Raji (cell line): ENCODE results near the gene GARIN1A.

Experiments used
- POLR2A ChIP-seq: IDR thresholded peaks from 2 replicates; pipeline ENCODE4 v1.6.1; 2011; ENCODE audit warnings: low read depth, low read length, control low read depth; ENCODE audit not compliant: insufficient read depth

Gene GARIN1A

DNA sequence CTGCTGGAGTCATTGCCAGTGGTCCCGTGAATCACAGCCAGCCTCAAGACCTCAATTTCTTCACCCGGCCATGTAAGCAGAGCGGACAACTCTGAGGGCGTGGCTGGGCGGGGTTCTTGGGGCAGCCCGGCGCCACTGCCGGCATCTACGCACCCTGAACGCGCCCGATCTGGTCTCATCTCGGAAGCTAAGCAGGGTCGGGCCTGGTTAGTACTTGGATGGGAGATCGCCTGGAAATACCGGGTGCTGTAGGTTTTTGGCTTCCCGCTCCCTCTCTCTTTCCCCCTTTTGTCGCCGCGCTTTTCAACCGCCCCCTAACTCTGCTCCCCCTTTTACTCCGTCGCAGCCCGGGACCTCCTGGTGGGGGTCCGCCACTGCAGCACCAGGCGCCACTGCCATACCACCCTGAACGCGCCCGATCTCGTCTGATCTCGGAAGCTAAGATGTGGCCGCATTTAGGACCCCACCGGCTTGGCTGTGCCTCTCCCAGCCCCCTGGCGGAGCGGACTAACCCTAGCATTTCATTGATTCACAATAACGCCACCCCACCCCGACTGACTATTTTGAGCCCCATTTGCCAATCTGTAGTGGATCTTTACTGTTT is 25.3 kb downstream of the GARIN1A start:
- TF ChIP-seq POLR2A: no peak

DNA sequence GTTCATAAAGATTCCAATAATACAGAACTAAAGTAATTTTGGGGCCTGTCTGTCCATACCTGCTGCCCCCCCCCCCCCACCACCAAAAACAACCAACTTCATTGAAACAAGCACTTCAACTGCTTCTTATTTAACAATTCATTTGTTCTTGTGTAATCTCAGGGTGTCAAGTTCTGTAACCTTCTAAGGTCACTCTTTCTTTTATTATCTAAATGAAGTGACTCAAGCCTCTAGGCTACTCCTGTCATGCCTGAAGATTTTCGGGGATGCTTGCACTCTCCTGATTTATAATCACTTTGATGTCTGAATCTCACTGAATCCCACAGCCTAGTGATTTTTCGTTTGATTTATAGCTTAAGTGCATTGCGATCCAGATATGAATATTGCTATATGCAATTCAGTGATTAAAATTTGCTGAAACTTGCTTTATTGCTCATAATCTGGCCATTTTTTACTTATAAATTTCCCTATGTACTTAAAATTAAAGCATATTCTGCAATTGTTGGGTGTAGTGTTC is 27.2 kb downstream of the GARIN1A start:
- no peak for TF ChIP-seq POLR2A

GRCh38 chr7:128699895-128700294 is 27.8 kb downstream of the GARIN1A start:
- no peak for TF ChIP-seq POLR2A

DNA sequence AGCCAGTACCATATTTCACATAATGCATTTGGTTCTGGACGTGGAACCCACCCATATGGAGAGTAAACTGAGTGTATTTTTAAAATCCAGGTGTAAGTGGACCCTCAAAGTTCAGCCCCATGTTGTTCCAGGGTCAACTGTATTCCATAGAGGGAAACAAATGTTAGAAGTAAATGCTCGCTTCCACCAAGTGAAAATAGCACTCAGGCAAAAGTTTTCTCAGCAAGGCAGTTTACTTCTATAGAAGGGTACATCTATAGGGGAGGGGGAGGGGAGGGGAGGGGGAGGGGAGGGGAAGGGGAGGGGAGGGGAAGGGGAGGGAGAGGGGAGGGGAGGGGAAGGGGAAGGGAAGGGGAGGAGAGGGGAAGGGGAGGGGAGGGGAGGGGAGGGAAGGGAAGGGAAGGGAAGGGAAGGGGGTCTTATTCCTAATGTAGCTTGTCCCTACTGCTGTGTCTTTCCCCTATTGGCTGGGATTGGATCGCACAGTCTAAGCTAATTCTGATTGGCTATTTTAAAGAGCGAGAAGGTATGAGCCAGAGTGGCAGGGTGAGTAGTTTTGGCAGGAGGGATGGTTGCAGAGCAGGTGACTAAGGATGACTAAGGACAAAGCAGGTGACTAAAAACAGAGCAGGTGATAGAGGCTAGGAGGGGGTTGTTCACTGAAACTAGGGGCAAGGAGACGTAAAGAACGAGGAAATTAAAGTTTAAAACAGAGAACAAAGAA is 29.1 kb downstream of the GARIN1A start:
- no peak for TF ChIP-seq POLR2A

DNA sequence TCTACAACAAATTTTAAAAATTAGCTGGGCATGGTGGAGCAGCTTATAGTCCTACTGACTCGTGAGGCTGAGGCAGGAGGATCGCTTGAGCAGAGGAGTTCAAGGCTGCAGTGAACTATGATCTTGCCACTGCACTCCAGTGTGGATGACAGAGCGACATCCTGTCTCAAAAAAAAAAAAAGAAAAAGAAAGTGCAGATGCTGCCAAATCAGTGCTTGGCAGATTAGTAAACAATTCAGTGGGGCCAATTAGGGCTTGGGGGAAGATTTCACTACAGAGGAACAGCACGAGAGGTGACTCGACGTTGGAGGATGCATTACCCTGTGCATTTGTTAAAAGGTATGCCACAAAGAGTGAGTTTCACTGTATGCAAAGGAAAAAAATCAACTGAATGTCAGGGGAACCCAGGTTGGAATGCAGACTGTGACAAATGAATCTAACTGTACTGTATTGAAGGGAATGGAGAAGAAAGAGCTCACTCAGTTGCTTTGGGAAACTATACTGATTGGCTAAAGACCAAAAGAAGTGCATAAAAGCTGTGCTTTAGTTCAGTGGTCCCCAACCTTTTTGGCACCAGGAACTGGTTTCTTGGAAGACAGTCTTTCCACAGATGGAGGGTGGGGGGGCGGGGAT is 31.6 kb downstream of the GARIN1A start:
- TF ChIP-seq POLR2A: no peak

- TF ChIP-seq POLR2A: no peak
These were observed 33.8 kb downstream of the GARIN1A start for GRCh38 chr7:128705891-128706333.

- no peak for TF ChIP-seq POLR2A
These were observed 35.7 kb downstream of the GARIN1A start for GRCh38 chr7:128707752-128708151.

GRCh38 chr7:128708235-128708634 is 36.1 kb downstream of the GARIN1A start:
- no peak for TF ChIP-seq POLR2A

GRCh38 chr7:128708824-128709223 is 36.7 kb downstream of the GARIN1A start:
- TF ChIP-seq POLR2A: no peak

- no peak for TF ChIP-seq POLR2A
These were observed 38.4 kb downstream of the GARIN1A start for GRCh38 chr7:128710481-128710880.

DNA sequence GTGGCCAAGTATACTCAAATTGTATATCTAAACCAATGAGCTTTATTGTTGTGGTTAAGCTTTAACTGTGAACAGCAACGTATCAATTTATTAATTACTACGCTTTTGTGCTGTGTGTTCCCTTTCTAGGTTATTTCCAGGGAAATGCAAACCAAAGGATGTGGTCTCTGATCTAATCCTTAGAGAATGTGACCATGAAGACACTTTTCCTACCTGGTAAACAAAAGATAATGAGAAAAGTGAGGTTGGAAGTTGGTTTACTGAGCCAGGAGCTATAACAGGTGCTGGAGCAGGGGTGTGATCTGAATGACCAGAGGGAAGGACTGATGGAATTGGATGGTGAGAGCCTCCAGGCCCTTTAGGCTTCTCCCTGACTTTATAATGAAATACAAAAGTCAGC is 41.7 kb downstream of the GARIN1A start:
- no peak for TF ChIP-seq POLR2A

DNA sequence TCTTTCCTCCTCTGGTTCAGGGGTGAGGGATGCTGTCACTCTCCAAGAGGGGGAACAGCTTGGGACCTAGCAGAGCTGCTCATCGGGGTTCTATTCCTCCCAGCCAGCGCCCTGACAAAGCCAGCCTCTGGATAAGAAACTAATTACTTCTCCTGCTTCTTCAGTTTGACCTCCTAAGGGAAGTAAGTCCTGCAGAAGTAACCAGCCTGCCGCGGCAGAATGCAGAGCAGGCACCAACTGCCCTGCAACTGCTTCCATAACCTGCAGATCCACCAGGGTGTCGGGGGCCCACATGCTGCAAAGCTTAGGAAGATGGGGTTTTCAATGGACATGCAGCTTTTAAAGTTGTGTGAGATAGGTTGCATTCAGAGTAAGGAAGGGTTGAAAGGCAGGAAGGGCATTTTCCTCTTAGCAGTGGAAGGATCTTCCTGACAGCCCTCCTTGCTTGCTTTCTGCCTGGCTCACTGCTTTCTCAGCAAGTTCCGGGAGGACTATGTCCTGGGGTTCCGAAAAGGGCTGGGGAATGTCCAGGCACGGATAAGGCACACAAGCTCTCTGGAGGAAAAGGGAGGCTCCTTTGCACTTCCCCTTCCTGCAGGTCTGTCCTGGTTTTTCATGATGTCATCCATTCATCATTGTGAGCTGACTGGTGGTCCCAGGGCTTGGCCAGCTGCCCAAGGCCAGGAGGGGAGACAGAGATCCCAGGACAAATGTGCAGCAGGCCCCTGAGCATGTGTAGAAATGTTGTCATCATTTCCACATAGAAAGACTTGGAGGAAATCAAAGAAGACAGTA is 42.8 kb downstream of the GARIN1A start:
- no peak for TF ChIP-seq POLR2A

DNA sequence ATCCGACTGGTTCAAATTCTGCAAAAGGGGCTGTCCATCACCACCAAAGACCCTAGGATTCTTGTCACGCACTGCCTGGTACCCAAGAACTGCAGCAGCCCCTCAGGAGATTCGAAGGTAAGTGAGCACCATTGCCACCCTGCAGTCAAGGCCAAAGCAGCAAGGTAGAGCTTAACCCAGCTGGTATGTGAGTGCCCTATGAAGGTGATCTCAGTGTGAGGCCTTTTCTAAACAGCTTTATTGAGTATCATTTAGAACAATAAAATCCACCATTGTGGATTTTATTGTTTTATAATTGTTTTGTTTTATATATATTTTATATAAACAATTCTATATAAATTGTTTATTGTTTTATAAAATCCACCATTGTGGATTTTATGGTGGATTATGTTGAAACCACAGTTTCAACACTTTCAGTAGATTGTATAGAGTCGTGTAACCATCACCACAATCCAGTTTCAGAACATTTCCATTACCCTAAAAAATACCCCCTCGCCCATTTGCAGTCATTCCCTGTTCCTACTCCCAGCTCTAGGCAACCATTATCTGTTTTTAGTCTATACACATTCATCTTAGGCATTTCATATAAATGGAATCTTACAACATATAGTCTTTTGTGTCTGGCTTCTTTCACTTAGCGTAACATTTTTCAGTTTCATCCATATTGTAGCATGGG is 47.0 kb downstream of the GARIN1A start:
- no peak for TF ChIP-seq POLR2A

- no peak for TF ChIP-seq POLR2A
These were observed 49.3 kb downstream of the GARIN1A start for GRCh38 chr7:128721376-128721775.
